Stomach (tissue), 4 donors: ENCODE measurements around the gene SYT6.

ENCODE experiments used
- CTCF ChIP-seq, 7 experiments: fragments of 450-650 bp in 4 of 7; fragments of 200-600 bp in 3 of 7; sonication (generic) in 3 of 7; IDR thresholded peaks; one replicate each; pipeline ENCODE4 v1.5.1; 2016 to 2019; ENCODE audit warnings: antibody characterized with exemption in 7 of 7, control low read depth in 2 of 7, mild to moderate bottlenecking in 1 of 7
- POLR2A ChIP-seq, 4 donors: fragments of 450-650 bp; IDR thresholded peaks; one replicate each; pipeline ENCODE4 v1.6.1; 2016; ENCODE audit warnings: antibody characterized with exemption in 4 of 4, control low read depth in 2 of 4, mild to moderate bottlenecking in 1 of 4, moderate library complexity in 1 of 4
- POLR2AphosphoS5 ChIP-seq, 3 donors: sonication (generic); formaldehyde crosslinking; IDR thresholded peaks; one replicate each; pipeline ENCODE4 v1.6.1; 2016; ENCODE audit warnings: antibody characterized with exemption in 3 of 3

GRCh38 chr1:114195819-114196218 is 42.1 kb upstream of the SYT6 start:
- TF ChIP-seq CTCF (IDR thresholded peaks at IDR 0.05) (no peak), POLR2AphosphoS5 (IDR thresholded peaks at IDR 0.05) (no peak), POLR2A (IDR thresholded peaks at IDR 0.05) (no peak)
